GM12865 (cell line): ENCODE results near the gene ITGBL1.

Source experiments
- DNase-seq: peaks from one replicate; pipeline ENCODE4 v3.0.0; 2010; ENCODE audit warnings: low read depth
- H3K4me3 ChIP-seq: 2 replicates; pipeline ENCODE4 v1.5.1; 2011; ENCODE audit warnings: mild to moderate bottlenecking, low read depth, low read length, control low read depth
- CTCF ChIP-seq: IDR thresholded peaks from 2 replicates; pipeline ENCODE4 v1.5.1; 2011; ENCODE audit warnings: low read length, control low read depth, low read depth, inconsistent platforms; ENCODE audit not compliant: insufficient read depth; ENCODE audit errors: missing control alignments

The ITGBL1 gene

GRCh38 chr13:101425156-101425471 lies 27.4 kb upstream of the ITGBL1 start:
- no peak for TF ChIP-seq CTCF
- DNase-seq: no peak

GRCh38 chr13:101425623-101426022 lies 26.9 kb upstream of the ITGBL1 start:
- no peak for DNase-seq
- H3K4me3 ChIP-seq: no peak overlapping the region
- no peak for TF ChIP-seq CTCF

More at GRCh38 chr13:101425156-101425471, 27.4 kb upstream of the ITGBL1 start:
- H3K4me3 ChIP-seq: no peak overlapping the region

DNA sequence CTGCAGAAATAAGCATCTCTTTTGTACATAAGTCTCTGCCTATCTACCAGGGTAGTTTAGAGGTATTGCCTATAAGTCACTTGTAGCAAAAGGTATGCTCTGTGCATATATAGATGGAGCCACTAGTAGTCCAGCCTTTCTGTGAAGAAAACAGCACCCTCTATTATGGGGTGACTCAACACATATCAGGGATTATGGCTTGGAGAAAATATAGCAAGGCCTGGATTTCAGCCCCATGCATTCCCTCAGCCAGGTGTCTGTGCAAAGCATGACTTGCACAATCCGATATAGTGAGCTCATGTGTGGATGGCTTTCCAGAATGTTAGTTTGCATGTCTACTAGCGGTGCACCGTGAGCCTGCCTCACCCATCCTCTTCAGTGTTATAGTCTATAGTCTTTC lies 22.7 kb upstream of the ITGBL1 start:
- no peak overlapping the region for H3K4me3 ChIP-seq
- DNase-seq: no peak
- no peak for TF ChIP-seq CTCF

- no peak for DNase-seq
- no peak for TF ChIP-seq CTCF
- H3K4me3 ChIP-seq: no peak overlapping the region
These were observed 18.6 kb upstream of the ITGBL1 start for GRCh38 chr13:101433895-101434294.

- no peak overlapping the region for H3K4me3 ChIP-seq
- no peak for DNase-seq
- no peak for TF ChIP-seq CTCF
These were observed 18.0 kb upstream of the ITGBL1 start for GRCh38 chr13:101434486-101434885.

DNA sequence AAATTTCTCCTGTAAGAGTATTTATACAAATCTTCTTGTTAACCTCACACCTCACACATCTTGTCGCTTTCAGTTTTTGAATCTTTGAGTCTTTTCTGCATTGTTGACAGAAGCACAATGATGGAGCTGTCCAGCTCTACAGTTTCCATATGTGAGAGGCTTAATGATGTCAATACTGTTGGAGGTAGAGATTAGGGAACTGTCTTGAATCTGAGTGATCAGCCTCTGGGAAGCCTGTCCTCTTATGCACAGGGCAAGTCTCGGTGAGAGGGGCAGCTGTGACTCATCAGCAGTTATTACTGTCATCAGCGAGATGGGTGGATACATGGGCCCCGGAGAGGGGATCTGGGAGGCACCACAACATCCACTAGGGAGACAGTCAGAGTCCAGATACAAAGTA lies 4.6 kb upstream of the ITGBL1 start:
- TF ChIP-seq CTCF: no peak
- no peak for DNase-seq
- H3K4me3 ChIP-seq: no peak overlapping the region
